Ishikawa (cell line): Measurements from ENCODE around the gene HHIPL1.
A peak's percentile ranks its signal among the peaks of the same experiment; 100 is the strongest.

Source experiments
- CREB1 ChIP-seq: IDR thresholded peaks from 2 replicates; pipeline ENCODE4 v1.6.1; 2012; ENCODE audit warnings: low read depth
- EGR1 ChIP-seq: IDR thresholded peaks from 2 replicates; pipeline ENCODE4 v1.6.1; 2012
- EP300 ChIP-seq: IDR thresholded peaks from 2 replicates; pipeline ENCODE4 v1.6.1; 2012; ENCODE audit warnings: borderline replicate concordance
- FOXM1 ChIP-seq: IDR thresholded peaks from 2 replicates; pipeline ENCODE4 v1.6.1; 2012; ENCODE audit warnings: low read depth, borderline replicate concordance
- MAX ChIP-seq: IDR thresholded peaks from 2 replicates; pipeline ENCODE4 v1.6.1; 2012
- RAD21 ChIP-seq: IDR thresholded peaks from 2 replicates; pipeline ENCODE4 v1.6.1; 2012; ENCODE audit warnings: low read depth
- TAF1 ChIP-seq: IDR thresholded peaks from 2 replicates; pipeline ENCODE4 v1.6.1; 2012; ENCODE audit warnings: low read depth, mild to moderate bottlenecking
- TCF12 ChIP-seq: IDR thresholded peaks from 2 replicates; pipeline ENCODE4 v1.6.1; 2012; ENCODE audit warnings: low read depth
- TEAD4 ChIP-seq: IDR thresholded peaks from 2 replicates; pipeline ENCODE4 v1.6.1; 2012
- YY1 ChIP-seq: IDR thresholded peaks from 2 replicates; pipeline ENCODE4 v1.6.1; 2012; ENCODE audit warnings: low read depth
- ZBTB7A ChIP-seq: IDR thresholded peaks from 2 replicates; pipeline ENCODE4 v1.6.1; 2012; ENCODE audit warnings: low read depth
- TF ChIP-seq, protein P1 (sequence below): IDR thresholded peaks from 2 replicates; pipeline ENCODE4 v1.6.1; 2012
- TF ChIP-seq, protein P2 (sequence below): IDR thresholded peaks from 2 replicates; pipeline ENCODE4 v1.6.1; 2012; ENCODE audit warnings: low read depth, mild to moderate bottlenecking

DNA sequence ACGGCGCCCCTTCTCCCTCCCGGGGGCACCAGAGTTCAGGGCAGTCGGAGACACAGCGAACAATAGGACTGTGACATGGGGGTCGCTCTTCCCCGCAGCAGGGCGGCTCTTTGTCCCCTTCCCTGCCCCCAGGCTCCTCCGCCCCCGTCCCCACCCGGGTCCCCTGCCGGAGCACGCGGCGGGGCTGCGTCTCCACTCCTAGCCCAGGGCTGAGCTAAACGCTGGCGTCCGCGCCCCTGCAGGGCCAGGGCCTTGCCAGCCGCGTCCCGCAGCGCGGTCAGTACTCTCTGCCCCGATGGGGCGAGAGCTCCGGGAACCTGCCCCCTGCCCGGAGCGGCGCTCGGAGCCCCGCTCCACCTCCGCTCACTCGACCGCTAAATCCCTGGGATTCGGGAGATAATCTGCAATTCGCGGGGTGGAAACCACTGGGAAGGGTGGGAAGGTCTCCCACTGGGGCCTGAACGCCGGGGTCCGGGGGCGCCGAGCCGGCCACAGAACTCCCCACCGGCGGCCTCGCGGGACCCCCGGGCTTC lies 40.1 kb upstream of the HHIPL1 start:
- no peak for TF ChIP-seq RAD21
- TF ChIP-seq EP300: no peak
- TF ChIP-seq, protein P1, sequence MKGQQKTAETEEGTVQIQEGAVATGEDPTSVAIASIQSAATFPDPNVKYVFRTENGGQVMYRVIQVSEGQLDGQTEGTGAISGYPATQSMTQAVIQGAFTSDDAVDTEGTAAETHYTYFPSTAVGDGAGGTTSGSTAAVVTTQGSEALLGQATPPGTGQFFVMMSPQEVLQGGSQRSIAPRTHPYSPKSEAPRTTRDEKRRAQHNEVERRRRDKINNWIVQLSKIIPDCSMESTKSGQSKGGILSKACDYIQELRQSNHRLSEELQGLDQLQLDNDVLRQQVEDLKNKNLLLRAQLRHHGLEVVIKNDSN: no peak
- no peak for TF ChIP-seq EGR1
- TF ChIP-seq TAF1: 0 out of 2 replicates have a peak, but pooled peaks have one; percentile 11
- no peak for TF ChIP-seq MAX
- TF ChIP-seq TEAD4: no peak
- TF ChIP-seq, protein P2, sequence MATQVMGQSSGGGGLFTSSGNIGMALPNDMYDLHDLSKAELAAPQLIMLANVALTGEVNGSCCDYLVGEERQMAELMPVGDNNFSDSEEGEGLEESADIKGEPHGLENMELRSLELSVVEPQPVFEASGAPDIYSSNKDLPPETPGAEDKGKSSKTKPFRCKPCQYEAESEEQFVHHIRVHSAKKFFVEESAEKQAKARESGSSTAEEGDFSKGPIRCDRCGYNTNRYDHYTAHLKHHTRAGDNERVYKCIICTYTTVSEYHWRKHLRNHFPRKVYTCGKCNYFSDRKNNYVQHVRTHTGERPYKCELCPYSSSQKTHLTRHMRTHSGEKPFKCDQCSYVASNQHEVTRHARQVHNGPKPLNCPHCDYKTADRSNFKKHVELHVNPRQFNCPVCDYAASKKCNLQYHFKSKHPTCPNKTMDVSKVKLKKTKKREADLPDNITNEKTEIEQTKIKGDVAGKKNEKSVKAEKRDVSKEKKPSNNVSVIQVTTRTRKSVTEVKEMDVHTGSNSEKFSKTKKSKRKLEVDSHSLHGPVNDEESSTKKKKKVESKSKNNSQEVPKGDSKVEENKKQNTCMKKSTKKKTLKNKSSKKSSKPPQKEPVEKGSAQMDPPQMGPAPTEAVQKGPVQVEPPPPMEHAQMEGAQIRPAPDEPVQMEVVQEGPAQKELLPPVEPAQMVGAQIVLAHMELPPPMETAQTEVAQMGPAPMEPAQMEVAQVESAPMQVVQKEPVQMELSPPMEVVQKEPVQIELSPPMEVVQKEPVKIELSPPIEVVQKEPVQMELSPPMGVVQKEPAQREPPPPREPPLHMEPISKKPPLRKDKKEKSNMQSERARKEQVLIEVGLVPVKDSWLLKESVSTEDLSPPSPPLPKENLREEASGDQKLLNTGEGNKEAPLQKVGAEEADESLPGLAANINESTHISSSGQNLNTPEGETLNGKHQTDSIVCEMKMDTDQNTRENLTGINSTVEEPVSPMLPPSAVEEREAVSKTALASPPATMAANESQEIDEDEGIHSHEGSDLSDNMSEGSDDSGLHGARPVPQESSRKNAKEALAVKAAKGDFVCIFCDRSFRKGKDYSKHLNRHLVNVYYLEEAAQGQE: no peak
- TF ChIP-seq CREB1: no peak
- TF ChIP-seq FOXM1: no peak
- no peak for TF ChIP-seq TCF12
- peak; percentile 86 for TF ChIP-seq ZBTB7A
- TF ChIP-seq YY1: no peak
